HG03439 (cell line): ENCODE measurements around the gene CCDC63.
"Not testable (repeated sequence)": the region's sequence is repeated elsewhere in the genome, so short reads cannot be mapped to it uniquely, and the experiment has no call there.

Source experiments
- ATAC-seq: cut with Tn5 transposase; IDR thresholded peaks from one replicate; pipeline ENCODE4 v1.9.1; 2021; ENCODE audit warnings: mild to moderate bottlenecking, moderate library complexity; ENCODE audit not compliant: unreplicated experiment

The CCDC63 gene

GRCh38 chr12:110943373-110943772, 96.6 kb downstream of the CCDC63 start:
- no peak for ATAC-seq

- no peak for ATAC-seq
Observed at GRCh38 chr12:110948041-110948440, 101.3 kb downstream of the CCDC63 start.

- not testable (repeated sequence) for ATAC-seq
Observed at GRCh38 chr12:110950466-110950865, 103.7 kb downstream of the CCDC63 start.

- not testable (repeated sequence) for ATAC-seq
Observed at GRCh38 chr12:110950867-110951266, 104.1 kb downstream of the CCDC63 start.
